Uterus (tissue), 2 donors: ENCODE results near the gene LRCH4.

Experiments
- POLR2A ChIP-seq, 2 donors: fragments of 450-650 bp; IDR thresholded peaks; one replicate each; pipeline ENCODE4 v1.6.1; 2016; ENCODE audit warnings: antibody characterized with exemption in 2 of 2, mild to moderate bottlenecking in 1 of 2, moderate library complexity in 1 of 2
- TF ChIP-seq, protein P1 (sequence below), 4 experiments: fragments of 200-600 bp in 2 of 4; fragments of 450-650 bp in 2 of 4; sonication (generic) in 2 of 4; IDR thresholded peaks; one replicate each; pipeline ENCODE4 v1.5.1; 2016 to 2019; ENCODE audit warnings: antibody characterized with exemption in 4 of 4, mild to moderate bottlenecking in 2 of 4, moderate library complexity in 1 of 4

DNA sequence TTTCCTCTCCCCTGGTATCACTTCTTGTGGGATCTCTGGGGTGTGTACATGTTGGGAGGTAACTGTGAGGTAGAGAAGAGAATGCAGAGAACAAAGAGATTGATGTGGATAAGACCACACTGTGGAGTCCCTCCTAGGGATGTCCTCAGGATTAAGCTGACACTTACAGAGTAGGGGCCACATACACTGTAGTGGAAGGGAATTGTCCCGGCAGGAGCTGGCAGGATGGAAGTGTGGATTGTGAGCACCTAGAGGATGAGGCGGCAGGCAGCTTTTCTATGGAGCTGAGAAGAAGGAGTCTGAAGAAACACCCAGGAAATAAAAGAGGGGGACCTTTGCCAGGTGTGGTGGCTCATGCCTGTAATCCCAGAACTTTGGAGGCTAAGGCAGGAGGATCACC is 33.4 kb downstream of the LRCH4 start:
- TF ChIP-seq, protein P1, sequence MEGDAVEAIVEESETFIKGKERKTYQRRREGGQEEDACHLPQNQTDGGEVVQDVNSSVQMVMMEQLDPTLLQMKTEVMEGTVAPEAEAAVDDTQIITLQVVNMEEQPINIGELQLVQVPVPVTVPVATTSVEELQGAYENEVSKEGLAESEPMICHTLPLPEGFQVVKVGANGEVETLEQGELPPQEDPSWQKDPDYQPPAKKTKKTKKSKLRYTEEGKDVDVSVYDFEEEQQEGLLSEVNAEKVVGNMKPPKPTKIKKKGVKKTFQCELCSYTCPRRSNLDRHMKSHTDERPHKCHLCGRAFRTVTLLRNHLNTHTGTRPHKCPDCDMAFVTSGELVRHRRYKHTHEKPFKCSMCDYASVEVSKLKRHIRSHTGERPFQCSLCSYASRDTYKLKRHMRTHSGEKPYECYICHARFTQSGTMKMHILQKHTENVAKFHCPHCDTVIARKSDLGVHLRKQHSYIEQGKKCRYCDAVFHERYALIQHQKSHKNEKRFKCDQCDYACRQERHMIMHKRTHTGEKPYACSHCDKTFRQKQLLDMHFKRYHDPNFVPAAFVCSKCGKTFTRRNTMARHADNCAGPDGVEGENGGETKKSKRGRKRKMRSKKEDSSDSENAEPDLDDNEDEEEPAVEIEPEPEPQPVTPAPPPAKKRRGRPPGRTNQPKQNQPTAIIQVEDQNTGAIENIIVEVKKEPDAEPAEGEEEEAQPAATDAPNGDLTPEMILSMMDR (IDR thresholded peaks at IDR 0.05) = no peak
- no peak for TF ChIP-seq POLR2A (IDR thresholded peaks at IDR 0.05)
